ENCODE measurements around the gene BCAS4. TPM values are rescaled to one million over a fixed set of nuclear protein-coding genes. Genes with fewer than 3 reads are reported as not detected.

The BCAS4 gene, protein sequence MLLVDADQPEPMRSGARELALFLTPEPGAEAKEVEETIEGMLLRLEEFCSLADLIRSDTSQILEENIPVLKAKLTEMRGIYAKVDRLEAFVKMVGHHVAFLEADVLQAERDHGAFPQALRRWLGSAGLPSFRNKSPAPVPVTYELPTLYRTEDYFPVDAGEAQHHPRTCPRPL
- total RNA-seq (ENCODE audit: low replicate concordance), result 6.3 and 9.3 TPM in 2 replicates
- long read RNA-seq, full-length matches to known transcripts, result 21 of 25 reads
- long read RNA-seq, partial matches to known transcripts, result 0 of 25 reads
- long read RNA-seq, other reads (novel, unspliced or antisense), result 4 of 25 reads

DNA sequence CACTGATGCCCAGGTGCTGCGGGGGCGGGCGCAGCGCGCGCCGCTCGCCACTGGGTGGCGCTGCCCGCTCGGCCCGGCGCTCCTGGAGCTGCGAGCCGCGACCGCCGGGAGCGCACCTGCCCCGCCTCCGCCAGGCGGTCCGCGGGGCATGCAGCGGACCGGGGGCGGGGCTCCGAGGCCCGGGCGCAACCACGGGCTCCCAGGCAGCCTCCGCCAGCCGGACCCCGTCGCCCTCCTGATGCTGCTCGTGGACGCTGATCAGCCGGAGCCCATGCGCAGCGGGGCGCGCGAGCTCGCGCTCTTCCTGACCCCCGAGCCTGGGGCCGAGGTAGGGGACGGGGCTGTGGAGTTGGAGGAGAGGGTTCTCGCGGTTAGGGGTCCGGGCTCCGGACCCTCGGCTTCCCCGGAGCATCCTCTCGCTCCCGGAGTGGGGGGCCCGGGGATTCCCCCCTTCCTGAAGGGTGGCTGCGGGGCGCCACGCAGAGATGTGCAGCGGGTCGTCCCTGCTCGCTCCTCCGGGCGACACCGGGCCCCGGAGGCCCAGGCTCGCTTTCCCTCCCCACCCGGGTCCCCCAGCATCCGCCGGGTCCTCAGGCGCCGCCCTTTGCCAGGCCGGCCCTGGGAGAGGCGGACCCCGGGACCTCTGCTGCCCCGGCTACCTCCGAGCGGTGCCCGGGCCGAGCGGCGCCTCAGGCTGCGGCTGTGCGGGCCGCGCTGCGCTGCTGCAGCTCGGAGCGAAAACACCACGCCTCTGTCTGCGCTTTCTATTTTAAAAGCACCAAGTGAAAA is at the start of gene BCAS4:
Gene BCAS4 (plus strand): TSS at position 216 of the 789 bp plus-strand sequence. CDS start 23 bp downstream, at position 239.
- DNase-seq (ENCODE audit: extremely low spot score, unreplicated experiment), result peak; percentile 90
- no peaks in the 10 kb centered on the region for H3K36me3 Mint-ChIP-seq
- peak within 1 kb of the TSS; percentile 61 for H3K27ac Mint-ChIP-seq
- H3K27me3 Mint-ChIP-seq, result no peaks in the 10 kb centered on the region
- H3K4me3 Mint-ChIP-seq, result peak within 1 kb of the TSS; percentile 91
- TF ChIP-seq, protein P1, sequence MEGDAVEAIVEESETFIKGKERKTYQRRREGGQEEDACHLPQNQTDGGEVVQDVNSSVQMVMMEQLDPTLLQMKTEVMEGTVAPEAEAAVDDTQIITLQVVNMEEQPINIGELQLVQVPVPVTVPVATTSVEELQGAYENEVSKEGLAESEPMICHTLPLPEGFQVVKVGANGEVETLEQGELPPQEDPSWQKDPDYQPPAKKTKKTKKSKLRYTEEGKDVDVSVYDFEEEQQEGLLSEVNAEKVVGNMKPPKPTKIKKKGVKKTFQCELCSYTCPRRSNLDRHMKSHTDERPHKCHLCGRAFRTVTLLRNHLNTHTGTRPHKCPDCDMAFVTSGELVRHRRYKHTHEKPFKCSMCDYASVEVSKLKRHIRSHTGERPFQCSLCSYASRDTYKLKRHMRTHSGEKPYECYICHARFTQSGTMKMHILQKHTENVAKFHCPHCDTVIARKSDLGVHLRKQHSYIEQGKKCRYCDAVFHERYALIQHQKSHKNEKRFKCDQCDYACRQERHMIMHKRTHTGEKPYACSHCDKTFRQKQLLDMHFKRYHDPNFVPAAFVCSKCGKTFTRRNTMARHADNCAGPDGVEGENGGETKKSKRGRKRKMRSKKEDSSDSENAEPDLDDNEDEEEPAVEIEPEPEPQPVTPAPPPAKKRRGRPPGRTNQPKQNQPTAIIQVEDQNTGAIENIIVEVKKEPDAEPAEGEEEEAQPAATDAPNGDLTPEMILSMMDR (conservative IDR thresholded peaks at IDR 0.05), result peak; percentile 92
- peaks cover 20% of the 10 kb centered on the region for H3K4me1 Mint-ChIP-seq (ENCODE audit: unreplicated experiment)
- no peaks in the 10 kb centered on the region for H3K9me3 Mint-ChIP-seq

DNA sequence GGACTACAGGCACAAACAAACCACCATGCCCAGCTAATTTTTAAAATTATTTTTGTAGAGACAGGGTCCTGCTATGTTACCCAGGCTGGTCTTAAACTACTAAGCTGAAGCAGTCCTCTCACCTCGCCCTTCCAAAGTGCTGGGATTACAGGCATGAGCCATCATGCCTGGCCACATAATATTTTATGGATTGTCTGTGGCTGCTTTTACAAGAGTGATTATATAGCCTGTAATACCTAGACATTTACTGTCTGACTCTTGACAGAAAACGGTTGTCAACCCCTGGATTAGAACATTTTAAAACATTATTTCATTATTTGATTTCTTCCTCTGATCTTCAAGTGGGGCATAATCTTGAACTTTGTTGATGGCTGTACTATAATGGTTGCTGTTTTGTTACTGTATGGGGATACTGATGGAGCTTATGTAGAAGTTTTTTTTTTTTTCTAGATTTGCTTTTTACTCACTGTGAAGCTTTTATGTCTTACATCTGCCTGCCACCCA is 49.2 kb upstream of the BCAS4 start:
- H3K9me3 Mint-ChIP-seq, result no peaks in the 10 kb centered on the region
- peak overlapping the region; percentile 1 for H3K4me3 Mint-ChIP-seq
- peaks cover 11% of the 10 kb centered on the region for H3K36me3 Mint-ChIP-seq
- H3K4me1 Mint-ChIP-seq (ENCODE audit: unreplicated experiment), result peaks cover 39% of the 10 kb centered on the region
- H3K27me3 Mint-ChIP-seq, result no peaks in the 10 kb centered on the region
- TF ChIP-seq, protein P1 (conservative IDR thresholded peaks at IDR 0.05), result no peak
- DNase-seq (ENCODE audit: extremely low spot score, unreplicated experiment), result peak; percentile 6
- H3K27ac Mint-ChIP-seq, result peak overlapping the region; percentile 17

DNA sequence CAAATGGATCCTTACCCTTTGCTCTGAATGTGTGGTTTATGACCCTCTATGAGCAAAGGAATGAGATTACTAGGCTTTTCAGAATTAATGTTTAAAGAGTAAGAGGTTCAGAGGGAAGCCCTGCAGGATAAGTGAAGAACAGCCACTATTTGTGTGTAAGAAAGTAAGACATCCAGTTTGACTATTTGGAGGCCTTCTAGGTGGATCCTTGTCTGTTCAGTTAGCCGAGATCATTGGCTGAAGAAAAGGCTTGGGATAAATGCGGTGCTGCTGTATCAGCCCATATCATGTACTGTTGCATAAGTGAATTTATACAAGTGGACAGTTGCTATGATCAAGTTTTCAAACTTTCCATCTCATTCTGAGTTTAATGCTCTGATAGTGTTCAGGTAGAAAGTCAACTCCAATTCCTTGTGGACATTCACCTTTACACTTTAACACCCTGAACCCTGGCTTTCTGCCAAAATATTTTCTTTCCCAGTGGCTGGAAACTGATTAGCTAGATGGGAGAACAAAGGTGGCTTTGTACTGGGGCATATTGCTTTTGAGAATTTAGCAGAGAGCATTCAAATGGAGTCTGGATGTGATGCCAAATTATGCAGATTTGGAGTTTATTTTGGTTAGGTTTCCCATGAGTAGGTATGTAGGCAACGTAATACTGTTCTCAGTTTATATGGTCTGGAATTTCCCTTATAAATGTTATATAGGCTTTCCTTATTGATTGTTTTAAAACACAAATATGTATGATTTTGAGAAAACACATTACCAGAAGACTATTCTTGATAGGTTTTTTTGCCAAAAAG is 48.5 kb upstream of the BCAS4 start:
- Mint-ChIP-seq H3K9me3 (no peaks in the 10 kb centered on the region), H3K27ac (peak overlapping the region; percentile 57), H3K36me3 (peaks cover 7% of the 10 kb centered on the region), H3K27me3 (no peaks in the 10 kb centered on the region), H3K4me1 (ENCODE audit: unreplicated experiment) (peaks cover 36% of the 10 kb centered on the region), H3K4me3 (peak overlapping the region; percentile 1)
- DNase-seq (ENCODE audit: extremely low spot score, unreplicated experiment), result peak; percentile 11
- TF ChIP-seq, protein P1 (conservative IDR thresholded peaks at IDR 0.05), result no peak

DNA sequence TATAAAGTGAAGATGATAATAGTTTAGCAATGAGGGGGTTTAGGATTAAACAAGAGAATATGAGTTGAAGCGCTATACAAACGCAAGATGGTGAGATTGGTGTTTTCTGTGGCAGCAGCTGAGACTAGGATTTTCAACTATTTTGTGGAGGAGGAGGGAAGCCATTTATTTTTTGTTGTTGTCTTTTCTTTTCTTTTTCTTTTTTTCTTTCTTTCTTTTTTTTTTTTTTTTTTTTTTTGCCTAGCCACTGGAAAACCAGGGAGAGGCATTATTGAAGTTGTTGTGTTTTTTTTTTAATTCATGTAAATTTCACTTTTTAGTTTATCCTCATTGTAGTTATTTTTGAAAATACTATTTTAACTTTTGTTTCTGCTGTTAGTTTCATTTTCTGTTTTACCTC is 47.6 kb upstream of the BCAS4 start:
- H3K27ac Mint-ChIP-seq, result peak overlapping the region; percentile 57
- DNase-seq (ENCODE audit: extremely low spot score, unreplicated experiment), result no peak
- H3K4me1 Mint-ChIP-seq (ENCODE audit: unreplicated experiment), result peaks cover 34% of the 10 kb centered on the region

More for the DNA sequence above, 47.6 kb upstream of the BCAS4 start:
- Mint-ChIP-seq H3K27me3 (no peaks in the 10 kb centered on the region), H3K36me3 (peaks cover 9% of the 10 kb centered on the region), H3K4me3 (no peak overlapping the region), H3K9me3 (no peaks in the 10 kb centered on the region)
- TF ChIP-seq, protein P1 (conservative IDR thresholded peaks at IDR 0.05), result no peak

All from type B pancreatic cell (in vitro differentiated cells).